Nephron progenitor cell (in vitro differentiated cells): ENCODE results near the gene PYGM.

Source experiments
- DNase-seq: peaks from one replicate; pipeline ENCODE4 v3.0.0; 2021
- H3K27ac Mint-ChIP-seq: 2 replicates; pipeline ENCODE4 v1.8.0; 2021; ENCODE audit warnings: mild to moderate bottlenecking, moderate library complexity, mixed read lengths
- H3K27me3 Mint-ChIP-seq: 2 replicates; pipeline ENCODE4 v1.8.0; 2021; ENCODE audit warnings: mild to moderate bottlenecking, low read depth, mixed read lengths; ENCODE audit not compliant: poor library complexity
- H3K36me3 Mint-ChIP-seq: 2 replicates; pipeline ENCODE4 v1.8.0; 2021; ENCODE audit warnings: low read depth, mixed read lengths
- H3K4me1 Mint-ChIP-seq: 2 replicates; pipeline ENCODE4 v1.8.0; 2021; ENCODE audit warnings: mixed read lengths
- H3K4me3 Mint-ChIP-seq: 2 replicates; pipeline ENCODE4 v1.8.0; 2021; ENCODE audit warnings: mild to moderate bottlenecking, moderate library complexity, mixed read lengths
- H3K9me3 Mint-ChIP-seq: 2 replicates; pipeline ENCODE4 v1.8.0; 2021; ENCODE audit warnings: mild to moderate bottlenecking, moderate library complexity, mixed read lengths
- TF ChIP-seq, protein P1 (sequence below): fragments of 200-600 bp; sonication (generic); IDR thresholded peaks from 2 replicates; pipeline ENCODE4 v1.5.0; 2021; ENCODE audit warnings: antibody characterized with exemption

The PYGM gene

GRCh38 chr11:64712430-64713015 is 47.3 kb downstream of the PYGM start:
- no peak overlapping the region for H3K27ac Mint-ChIP-seq
- no peaks in the 10 kb centered on the region for H3K36me3 Mint-ChIP-seq
- peaks cover 94% of the 10 kb centered on the region for H3K27me3 Mint-ChIP-seq
- H3K4me3 Mint-ChIP-seq = peak overlapping the region; percentile 65
- H3K4me1 Mint-ChIP-seq = peaks cover 68% of the 10 kb centered on the region
- no peak for DNase-seq
- H3K9me3 Mint-ChIP-seq = no peaks in the 10 kb centered on the region
- TF ChIP-seq, protein P1, sequence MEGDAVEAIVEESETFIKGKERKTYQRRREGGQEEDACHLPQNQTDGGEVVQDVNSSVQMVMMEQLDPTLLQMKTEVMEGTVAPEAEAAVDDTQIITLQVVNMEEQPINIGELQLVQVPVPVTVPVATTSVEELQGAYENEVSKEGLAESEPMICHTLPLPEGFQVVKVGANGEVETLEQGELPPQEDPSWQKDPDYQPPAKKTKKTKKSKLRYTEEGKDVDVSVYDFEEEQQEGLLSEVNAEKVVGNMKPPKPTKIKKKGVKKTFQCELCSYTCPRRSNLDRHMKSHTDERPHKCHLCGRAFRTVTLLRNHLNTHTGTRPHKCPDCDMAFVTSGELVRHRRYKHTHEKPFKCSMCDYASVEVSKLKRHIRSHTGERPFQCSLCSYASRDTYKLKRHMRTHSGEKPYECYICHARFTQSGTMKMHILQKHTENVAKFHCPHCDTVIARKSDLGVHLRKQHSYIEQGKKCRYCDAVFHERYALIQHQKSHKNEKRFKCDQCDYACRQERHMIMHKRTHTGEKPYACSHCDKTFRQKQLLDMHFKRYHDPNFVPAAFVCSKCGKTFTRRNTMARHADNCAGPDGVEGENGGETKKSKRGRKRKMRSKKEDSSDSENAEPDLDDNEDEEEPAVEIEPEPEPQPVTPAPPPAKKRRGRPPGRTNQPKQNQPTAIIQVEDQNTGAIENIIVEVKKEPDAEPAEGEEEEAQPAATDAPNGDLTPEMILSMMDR = no peak

DNA sequence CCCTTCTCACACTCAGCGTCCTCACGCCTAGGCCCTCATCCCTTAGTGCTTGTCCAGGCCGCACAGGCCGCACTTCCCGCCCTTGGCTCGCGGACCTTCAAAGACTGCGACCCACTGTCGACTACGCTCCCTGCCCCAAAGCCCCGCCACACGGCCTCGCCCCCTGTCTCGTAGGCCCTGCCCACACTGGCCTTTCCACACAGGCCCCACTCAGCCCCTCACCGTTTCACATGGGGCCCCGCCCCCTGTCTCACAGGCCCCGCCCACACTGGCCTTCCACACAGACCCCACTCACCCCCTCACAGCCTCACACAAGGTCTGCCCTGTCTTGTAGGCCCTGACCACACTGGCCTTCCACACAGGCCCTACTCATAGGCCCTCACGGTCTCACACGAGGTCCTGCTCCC is 47.8 kb downstream of the PYGM start:
- H3K27ac Mint-ChIP-seq = no peak overlapping the region
- H3K9me3 Mint-ChIP-seq = no peaks in the 10 kb centered on the region
- peaks cover 92% of the 10 kb centered on the region for H3K27me3 Mint-ChIP-seq
- peak overlapping the region; percentile 65 for H3K4me3 Mint-ChIP-seq
- H3K4me1 Mint-ChIP-seq = peaks cover 62% of the 10 kb centered on the region
- no peaks in the 10 kb centered on the region for H3K36me3 Mint-ChIP-seq
- TF ChIP-seq, protein P1 = no peak
- DNase-seq = no peak

DNA sequence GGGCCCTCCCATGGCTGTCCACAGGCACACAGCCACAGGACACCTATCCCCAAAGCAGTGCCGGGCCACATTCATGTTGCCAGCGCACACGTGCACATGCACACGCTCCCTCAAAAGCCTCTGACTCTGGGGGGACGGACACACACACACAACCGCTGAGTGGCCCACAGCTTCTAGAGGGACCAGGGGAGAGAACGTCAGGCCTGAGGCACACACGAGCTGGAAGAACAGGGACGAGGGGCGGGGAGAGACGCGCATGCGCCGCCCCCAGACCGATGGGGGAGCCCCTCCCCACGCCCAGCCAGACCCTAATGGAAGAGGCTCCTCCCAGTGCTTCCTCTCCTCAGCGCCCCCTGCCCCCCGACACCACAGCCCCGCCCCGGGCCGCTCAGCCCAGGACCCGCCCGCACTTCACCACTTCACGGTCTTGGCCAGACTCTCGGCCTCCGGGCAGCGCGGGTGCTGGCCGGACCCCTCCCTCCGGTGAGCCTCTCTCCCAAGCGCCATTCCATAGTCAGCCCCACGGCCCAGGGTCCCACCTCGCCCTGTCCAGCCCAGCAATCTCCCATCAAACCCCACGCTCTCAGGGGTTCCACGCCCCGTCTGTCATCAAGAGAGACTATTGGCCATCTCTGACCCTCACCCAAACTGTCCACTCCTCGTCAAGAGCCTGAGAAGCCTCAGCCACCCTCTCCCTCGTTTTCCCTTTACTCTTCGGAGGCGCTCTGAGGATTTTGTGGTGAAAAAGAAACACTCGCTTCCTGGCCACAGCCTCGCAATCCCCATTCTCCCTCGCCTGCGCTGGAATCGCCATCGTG is 48.4 kb downstream of the PYGM start:
- Mint-ChIP-seq H3K4me3 (peak overlapping the region; percentile 65), H3K9me3 (no peaks in the 10 kb centered on the region), H3K27me3 (peaks cover 90% of the 10 kb centered on the region), H3K27ac (no peak overlapping the region), H3K4me1 (peaks cover 56% of the 10 kb centered on the region), H3K36me3 (no peaks in the 10 kb centered on the region)
- DNase-seq = peak; percentile 64
- TF ChIP-seq, protein P1 = no peak

DNA sequence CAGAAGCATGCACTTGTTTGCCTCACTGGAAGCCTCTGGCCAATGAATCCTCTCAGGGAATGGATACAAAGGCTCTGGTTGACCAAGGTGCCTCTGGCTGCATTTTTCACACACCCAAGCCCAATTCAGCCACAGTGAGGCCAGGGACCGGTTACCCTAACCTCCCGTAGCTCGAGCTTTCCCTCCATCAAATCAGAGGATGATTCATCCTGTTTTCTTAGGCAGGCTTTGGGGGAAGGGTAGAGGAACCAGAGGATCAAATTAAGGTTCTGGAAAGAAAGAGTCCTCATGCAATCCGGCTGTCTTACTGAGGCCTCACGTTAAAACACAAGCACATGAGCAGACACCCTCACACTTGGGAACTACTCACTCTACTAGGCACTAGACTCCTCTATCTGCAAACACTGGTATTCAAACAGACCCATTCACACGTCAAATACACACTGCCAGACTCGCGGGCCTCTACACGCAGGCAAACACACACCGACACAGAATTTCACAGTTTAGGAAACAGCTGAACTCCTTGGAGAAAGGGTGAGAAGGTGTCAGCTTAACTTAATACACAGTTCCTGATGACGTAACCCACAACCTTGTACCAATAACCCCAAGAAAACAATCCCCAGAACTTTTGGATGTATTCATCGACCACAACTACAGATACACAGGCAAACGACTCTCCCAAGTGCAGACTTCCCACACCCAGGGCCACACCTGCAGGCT is 49.2 kb downstream of the PYGM start:
- TF ChIP-seq, protein P1 = no peak
- DNase-seq = no peak
- H3K27me3 Mint-ChIP-seq = peaks cover 87% of the 10 kb centered on the region

GRCh38 chr11:64705501-64705900 is 54.3 kb downstream of the PYGM start:
- peaks cover 76% of the 10 kb centered on the region for H3K27me3 Mint-ChIP-seq
- no peak overlapping the region for H3K4me3 Mint-ChIP-seq
- peaks cover 5% of the 10 kb centered on the region for H3K9me3 Mint-ChIP-seq
- no peak for DNase-seq
- H3K4me1 Mint-ChIP-seq = peaks cover 20% of the 10 kb centered on the region
- no peaks in the 10 kb centered on the region for H3K36me3 Mint-ChIP-seq
- no peak overlapping the region for H3K27ac Mint-ChIP-seq
- TF ChIP-seq, protein P1 = no peak

More for the DNA sequence above, 49.2 kb downstream of the PYGM start:
- Mint-ChIP-seq H3K36me3 (no peaks in the 10 kb centered on the region), H3K4me3 (peak overlapping the region; percentile 57), H3K9me3 (no peaks in the 10 kb centered on the region), H3K27ac (no peak overlapping the region), H3K4me1 (peaks cover 52% of the 10 kb centered on the region)
